COLO668 (cell line): Measurements from ENCODE around the gene SCAPER.
"Not testable (repeated sequence)": the region's sequence is repeated elsewhere in the genome, so short reads cannot be mapped to it uniquely, and the experiment has no call there.

ENCODE experiments used
- DNase-seq: peaks from one replicate; lab custom pipeline; 2025; ENCODE audit not compliant: unreplicated experiment; lab: John Stamatoyannopoulos, UW

Gene SCAPER

DNA sequence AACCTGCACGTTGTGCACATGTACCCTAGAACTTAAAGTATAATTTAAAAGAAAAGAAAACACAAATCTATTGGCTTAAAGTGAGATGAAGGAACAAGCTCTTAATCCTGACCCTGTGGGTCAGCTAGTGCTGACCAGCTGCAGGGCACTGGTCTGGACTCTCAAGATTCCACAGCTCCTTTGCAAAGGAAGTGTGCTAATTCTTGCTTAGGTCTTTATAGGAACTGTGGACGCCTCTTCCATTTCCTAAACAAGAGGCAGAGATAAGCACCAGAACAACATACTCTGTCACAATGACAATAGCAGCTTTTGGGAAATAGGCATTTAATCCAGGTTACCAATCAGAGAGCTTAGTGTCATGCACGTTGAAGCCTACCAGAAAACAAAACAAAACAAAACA is 402.5 kb downstream of the SCAPER start:
- DNase-seq, result no peak

DNA sequence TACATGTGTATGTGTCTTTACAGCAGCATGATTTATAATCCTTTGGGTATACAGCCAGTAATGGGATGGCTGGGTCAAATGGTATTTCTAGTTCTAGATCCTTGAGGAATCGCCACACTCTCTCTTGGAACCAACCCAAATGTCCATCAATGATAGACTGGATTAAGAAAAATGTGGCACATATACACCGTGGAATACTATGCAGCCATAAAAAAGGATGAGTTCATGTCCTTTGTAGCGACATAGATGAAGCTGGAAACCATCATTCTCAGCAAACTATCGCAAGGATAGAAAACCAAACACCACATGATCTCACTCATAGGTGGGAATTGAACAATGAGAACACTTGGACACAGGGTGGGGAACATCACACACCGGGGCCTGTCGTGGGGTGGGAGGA is 403.0 kb downstream of the SCAPER start:
- DNase-seq, result not testable (repeated sequence)

DNA sequence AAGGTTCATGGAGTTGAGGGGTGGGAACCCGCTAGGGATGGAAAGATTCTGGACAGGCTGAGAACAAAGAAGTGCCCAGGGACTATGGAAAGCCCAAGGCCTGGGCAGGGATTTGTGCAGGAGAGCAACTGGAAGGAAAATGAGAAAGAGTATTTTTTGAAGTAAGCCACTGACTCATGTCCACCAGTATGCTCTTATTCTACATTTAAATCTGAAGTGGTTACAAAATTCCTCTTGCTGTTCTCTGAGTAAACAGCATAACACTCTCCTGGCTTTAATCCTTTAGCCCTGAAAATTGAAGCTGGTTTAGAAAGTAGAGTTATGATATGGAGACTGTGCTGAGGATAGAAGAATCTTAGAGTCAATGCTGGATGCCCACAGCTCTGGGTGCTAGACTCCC is 403.4 kb downstream of the SCAPER start:
- no peak for DNase-seq

DNA sequence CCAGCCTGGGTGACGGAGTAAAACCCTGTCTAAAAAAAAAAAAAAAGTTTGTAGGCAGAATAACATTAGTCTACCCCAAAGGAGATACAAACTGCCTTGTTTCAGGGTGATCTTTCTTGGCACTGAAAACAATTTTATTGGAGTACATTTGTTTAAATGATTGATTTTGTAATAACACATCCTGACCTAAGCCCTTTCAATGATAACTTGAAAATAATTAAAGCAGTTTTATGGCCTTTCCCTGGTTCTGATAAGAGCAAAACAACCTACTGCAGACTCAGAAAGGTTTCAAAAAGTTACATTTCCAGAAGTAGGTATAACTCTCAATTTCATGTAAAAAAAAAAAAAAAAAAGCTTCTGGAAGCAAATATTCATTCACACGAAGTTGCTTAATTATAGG is 404.1 kb downstream of the SCAPER start:
- DNase-seq, result no peak

DNA sequence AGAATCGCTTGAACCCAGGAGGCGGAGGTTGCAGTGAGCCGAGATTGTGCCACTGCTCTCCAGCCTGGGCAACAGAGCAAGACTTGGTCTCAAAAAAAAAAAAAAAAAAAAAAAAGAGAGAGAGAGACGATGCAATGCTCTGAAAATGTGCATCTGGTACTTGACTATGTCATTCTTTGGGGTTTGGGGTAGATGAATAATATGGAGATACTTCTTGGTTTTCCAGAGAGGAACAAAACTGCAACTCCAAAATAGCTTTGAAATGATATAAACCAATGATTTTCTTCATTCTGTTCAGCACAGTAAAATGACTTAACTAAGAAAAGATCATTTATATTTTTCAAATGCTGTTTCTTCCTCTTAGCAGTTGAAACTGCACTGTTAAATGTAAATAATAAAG is 409.7 kb downstream of the SCAPER start:
- no peak for DNase-seq

DNA sequence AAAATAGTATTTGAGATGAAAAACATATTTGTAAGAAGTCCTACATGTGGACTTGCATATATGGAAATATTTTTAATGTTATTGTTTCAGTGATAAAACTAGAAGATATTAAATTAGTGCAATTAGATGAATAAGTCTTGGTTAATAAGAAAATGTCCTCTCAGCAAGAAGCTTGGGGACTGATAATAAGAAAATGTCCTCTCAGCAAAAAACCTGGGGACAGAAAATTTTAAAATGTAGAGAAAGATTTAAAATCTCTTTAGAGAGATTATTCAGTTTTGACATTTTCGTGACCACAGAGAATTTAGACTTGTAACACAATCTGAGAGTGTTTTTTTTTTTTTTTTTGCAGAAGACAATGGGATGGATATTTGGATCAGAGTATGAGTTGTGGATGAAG is 412.6 kb downstream of the SCAPER start:
- no peak for DNase-seq

DNA sequence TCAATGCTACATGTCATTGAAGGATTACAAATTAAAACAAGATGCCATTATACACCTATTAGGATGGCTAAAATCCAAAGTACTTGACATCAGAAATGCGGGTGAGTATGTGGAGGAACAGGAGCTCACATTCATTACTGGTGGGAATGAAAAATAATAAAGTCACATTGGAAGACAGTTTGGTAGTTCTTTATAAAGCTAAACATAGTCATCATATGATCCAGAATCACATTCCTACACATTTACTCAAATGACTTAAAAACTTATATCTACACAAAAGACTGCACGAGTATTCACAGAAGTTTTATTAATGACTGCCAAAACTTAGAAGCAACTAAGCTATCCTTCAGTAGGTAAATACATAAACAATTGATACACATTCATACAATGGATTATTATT is 421.4 kb downstream of the SCAPER start:
- no peak for DNase-seq

DNA sequence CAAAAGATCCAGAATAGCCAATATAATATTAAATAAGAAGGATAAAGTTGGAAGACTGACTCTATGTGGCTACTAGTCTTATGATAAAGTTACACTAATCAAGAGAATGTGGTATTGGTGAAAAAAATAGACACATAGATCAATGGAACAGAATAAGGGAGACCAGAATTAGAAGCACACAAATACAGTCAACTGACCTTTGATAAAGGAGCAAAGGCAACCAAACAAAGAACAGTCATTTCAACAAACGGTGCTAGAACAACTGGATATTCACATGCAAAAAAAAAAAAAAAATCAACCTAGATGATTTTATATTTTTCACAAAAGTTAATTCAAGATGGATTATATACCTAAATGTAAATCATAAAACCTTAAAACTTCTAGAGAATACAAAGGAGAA is 422.1 kb downstream of the SCAPER start:
- DNase-seq, result no peak

DNA sequence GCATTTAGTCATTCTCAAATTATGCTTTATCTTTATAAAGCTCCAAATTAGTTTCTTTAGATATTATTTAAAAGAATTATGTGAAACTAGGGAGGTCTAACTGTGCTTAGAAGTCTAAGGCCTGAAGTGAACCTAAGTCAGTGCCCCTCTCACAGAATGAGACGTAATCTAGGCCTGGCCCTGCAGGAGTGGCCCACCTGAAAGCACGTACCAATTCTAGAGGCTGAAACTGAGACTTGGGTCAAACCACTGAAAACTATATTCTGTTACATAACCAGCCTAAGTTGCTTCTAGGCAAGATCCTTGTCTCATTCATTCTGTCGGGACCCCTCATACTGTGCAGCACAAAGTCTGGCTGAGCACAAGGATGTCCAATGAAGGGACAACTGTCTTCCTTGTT is 424.9 kb downstream of the SCAPER start:
- no peak for DNase-seq

DNA sequence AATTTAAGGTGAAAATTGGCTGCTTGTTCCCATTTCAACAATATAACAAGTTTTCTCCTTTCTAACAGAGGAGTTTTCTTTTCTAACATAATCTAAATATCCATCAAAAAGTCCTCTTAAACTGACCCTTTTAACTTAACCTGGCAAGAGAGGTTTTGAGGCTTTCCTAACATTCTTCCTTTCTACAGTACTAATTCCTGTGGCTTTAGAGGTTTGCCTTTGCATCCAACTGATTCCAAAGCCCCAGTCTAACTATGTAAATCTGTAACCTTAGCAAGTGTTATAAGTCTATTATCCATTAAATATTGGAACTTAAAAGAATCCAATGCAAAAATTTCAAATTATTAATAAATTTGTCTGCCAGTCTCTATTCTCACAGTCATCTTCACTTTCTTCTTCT is 434.4 kb downstream of the SCAPER start:
- no peak for DNase-seq

DNA sequence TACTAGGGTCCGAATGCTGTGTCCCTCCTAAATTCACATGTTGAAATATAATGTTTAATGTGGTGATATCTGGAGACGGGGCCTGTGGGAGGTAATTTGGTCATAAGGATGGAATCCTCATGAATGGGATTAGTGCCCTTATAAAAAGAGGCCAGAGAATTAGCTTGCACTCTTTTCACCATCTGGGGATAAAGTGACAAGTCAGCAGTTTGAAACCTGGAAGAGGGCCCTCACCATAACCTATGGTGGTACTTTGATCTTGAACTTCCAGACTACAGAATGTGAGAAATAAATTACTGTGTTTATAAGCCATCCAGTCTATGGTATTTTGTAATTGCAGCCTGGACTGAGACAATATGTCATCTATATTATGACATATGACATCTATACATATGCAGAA is 436.4 kb downstream of the SCAPER start:
- no peak for DNase-seq

DNA sequence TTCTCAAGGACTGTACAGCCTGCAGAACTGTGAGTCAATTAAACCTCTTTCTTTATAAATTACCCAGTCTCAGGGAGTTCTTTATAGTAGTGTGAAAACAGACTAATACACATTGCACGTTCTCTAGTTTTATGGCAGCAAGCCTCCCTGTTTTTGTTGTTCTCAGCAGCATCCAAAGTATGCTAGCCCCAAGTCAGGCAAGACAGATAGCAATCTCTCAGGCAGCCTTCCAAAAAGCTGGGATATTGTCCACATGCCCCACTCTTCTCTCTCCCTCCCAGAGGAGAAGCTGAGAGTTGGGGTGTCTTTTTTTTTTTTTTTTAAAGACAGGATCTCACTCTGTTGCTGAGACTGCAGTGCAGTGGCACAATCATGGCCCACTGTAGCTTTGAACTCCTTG is 438.0 kb downstream of the SCAPER start:
- no peak for DNase-seq

DNA sequence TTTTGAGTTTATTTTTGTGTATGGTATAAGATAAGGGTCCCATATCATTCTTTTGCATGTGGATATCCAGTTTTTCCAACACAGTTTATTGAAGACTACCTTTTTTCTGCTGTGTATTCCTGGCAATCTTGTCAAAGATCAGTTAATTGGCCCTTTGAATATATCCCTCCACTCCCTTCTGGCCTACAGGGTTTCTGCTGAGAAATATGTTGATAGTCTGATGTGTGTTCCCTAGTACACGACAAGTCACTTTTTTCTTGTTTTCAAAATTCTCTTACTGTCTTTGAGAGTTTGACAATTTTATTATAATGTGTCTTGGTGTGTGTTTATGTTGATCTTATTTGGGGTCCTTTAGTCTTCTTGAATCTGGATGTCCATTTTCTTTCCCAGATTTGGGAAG is 439.4 kb downstream of the SCAPER start:
- DNase-seq, result no peak

DNA sequence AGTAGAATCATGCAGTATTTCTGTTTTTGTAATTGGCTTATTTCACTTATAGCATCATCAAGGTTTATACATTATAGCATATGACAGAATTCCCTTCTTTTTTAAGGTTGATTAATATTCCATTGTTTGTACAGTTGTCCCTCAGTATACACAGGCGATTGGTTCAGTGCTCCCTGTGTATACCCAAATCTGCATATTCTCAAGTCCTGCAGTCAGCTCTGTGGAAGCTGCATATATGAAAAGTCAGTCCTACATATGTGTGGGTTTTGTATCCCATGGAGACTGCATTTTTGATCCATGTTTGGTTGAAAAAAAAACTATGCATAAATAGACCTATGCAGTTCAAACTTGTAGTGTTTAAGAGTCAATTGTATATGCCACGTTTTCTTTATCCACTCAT is 440.9 kb downstream of the SCAPER start:
- DNase-seq, result no peak

DNA sequence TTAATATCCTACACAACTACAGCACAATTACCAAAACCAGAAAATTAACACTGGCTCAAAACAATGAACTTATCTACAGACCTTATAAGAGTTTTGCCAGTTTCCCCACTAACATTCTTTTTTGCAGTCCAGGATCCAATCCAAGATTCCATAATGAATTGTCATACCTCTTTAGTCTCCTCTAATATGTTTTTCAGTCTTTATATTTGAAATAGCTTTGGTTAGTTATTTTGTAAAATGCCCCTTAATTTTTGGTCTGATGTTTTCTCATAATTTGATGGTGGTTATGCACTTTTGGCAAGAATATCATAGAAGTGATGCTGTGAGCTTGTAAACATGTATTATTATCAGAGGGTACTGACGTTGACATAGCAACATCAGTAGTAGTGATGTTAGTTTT is 444.3 kb downstream of the SCAPER start:
- no peak for DNase-seq

DNA sequence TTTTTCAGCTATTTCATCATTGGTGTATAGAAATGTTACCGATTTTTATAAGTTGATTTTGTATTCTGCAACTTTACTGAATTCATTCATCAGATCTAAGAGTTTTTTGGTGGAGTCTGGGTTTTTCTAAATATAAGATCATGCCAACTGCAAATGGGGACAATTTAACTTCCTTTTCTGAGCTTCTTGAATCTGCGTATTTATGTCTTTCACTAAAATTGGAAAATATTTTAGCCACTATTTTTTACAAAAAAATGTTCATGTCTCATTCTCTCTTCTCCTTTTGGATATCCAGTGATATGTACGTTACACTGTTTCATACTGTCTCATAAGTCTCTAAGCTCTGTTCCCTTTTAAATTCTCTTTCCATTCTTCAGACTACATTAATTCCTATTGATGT is 444.8 kb downstream of the SCAPER start:
- DNase-seq, result no peak

DNA sequence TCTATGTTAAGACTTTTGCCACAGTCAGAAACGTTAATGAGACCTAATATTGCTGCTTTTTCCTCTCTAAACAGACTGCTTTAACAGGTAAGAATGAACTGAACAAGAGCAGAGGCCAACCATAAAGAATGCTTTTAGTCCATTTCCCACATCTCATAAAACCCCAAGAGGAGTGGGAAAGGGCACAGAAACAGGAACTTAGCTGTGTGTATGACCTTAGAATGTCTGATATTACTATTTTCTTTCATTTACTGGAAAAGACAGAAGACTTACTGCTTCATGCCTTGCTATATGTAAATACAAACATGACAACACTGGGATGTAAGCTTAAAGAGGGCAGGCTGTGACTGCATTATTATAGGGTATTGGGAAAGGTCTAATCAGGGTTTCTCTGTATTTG is 453.6 kb downstream of the SCAPER start:
- DNase-seq, result no peak

DNA sequence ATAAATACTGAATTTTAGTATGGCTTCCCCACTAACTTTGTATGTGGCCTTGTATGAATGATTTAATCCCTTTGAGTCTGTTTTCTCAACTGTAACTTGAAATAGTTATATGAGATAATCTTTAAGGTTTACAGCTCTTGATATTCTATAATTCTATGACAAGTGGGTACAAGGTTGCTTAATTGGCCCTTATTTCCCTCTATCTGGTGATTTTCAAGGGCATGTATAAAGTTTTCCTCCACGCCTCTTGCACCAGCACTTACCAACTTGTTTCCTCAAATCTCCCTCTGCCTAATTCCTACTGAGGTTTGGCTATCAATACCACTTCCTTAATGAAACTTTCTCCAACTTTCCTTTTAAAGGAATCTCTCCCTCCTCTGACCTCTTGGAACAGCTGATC is 455.7 kb downstream of the SCAPER start:
- no peak for DNase-seq

DNA sequence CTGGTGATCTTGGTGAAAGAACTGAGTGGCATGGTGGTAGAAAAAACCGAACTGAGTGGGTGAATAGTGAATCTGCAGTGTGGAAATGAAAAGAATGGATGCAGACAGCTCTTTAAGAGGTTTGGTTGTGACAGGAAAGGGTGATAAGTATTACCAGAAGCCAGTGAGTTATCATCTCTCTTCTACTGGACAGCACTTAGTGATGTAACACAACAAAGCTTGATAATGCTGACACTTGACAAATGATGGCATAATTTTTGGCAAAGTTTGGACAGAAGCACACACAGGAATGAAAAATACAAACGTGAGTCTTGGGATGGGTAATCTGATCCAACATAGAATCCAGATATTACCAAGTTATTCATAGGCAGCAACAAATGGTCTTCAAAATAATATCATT is 456.4 kb downstream of the SCAPER start:
- no peak for DNase-seq

DNA sequence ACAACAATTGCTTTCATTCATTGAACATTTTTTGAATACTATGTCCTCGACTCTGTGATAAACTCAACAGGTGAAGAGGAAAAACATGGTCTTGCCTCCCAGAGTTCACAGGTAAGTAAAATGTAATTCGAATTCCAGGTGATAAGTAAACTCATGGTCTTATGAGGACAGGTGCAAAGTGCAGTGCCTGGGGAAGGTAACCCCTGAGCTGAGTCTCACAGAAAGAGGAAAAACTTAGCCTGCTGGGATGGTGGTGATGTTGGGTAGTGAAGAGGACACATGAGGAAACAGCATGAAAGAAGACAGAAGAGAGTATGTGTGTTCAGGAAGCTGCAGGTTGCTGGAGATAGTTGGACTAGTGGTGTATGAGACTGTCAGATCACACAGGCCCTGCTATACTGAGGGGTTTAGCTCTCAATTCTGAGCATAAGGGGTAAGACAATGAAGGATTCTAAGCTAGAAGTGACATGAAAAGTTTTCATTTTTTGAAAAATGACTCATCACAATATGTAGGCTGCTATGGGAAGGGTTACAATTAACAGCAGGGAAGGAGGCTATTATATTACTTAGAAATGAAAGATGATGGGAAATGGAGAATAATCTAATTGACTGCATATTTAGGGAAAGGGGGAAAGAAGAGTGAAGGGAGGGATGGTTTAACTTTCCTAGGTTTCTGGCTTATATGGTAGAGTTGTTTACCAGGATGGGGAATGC is 457.3 kb downstream of the SCAPER start:
- no peak for DNase-seq

DNA sequence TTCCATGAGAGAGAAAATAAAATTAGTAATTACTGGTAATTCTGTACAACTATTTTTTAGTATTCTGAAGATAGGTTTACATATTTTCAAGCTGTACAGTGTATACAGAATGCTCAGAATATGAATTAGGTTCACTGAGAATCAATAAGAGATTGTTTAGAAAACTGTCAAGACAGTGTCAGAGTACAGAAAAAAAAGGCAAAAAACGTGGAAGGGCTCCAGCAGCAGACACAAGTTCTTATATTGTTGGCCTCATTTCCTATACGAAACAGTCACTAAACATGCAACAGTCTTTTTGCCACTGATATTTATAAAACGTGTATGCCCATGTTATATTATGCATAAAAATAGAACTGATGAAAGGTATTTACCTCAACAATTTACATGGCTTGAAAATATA is 464.7 kb downstream of the SCAPER start:
- no peak for DNase-seq

DNA sequence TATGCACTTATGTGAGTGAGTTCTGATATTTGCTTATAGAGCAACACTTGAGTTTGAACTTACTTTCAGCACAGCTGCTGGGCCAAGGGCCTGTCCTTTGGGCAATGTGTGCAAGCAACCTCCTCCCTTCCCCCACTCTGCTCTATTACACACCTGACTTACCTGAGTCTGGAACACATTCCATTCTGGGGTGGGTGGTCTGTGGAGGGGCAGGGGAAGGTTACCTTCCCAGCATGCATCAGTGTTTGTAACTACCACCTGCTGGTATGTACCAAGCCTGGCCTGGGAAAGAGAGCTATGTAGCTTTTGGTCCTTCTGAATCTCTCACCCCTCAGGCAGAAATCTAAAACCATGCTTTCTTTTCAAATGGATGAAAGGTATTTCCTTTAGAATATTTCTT is 465.6 kb downstream of the SCAPER start:
- no peak for DNase-seq

DNA sequence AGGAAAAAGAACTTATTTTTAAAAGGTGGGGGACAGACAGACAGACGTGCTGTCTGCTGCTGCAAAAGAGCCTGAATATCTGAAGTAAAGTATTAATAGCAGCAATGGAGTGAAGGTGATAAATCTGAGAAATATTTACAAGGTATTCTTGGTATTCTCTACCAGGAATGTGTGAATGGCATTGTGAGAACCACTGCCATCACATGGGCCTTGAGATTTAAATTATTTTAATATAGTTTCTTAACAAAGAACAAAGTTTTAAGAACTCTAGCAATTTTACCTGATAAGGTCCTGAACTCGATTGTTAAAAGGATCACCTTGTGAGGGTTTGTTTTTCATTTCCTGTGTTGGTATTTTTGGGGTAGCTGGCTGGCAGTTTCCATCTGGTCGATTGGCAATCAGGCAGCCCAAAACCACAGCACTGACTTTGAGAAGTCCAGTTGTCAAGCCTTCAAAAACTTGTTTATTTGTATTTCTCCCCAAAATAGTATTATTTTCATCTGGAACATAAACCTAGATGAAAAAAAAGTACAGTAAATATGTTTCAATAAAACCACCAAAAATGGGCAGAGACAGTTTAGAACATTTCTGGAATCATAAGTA is 471.2 kb downstream of the SCAPER start:
- DNase-seq, result no peak
